ENCODE data around the gene PPP1R10. TPM values are rescaled to one million over a fixed set of nuclear protein-coding genes. Genes with fewer than 3 reads are reported as not detected.

PPP1R10 gene
- total RNA-seq, 1 donor from 2014 or later = 112 TPM

DNA sequence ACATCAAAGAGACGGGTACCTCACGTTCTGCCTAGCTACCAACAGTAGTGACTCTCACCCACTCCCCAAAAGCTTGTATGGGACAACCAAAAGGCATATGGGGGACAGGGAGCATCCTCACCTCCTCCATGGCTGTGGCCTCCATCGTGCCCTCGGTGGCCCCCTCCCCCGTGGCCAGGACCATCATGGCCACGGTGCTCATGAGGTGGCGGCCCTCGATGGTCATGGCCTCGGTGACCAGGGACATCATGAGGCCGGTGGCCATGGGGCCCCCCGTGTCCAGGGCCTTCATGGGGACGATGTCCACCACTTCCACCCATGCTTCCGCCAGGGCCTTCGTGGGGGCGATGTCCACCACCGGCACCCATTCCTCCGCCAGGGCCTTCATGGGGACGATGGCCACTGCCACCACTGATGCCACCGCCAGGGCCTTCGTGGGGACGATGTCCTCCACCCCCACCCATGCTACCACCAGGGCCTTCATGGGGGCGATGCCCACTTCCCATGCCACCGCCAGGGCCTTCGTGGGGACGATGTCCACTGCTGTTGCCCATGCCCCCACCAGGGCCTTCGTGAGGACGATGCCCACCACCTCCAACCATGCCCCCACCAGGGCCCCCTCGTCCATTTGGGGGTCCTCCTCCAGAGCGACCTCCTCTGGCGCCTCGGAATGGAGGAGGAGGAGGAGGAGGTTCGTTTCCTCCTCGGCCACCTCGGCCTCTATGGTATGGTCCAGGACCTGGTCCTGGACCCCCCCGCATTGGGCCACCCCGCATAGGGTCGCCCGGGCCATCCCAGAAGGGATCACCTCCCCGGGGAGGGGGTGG lies 15.0 kb downstream of the PPP1R10 start:
- CTCF ChIA-PET = no interaction called here
- Mint-ChIP-seq H3K4me1 (peaks cover 11% of the 10 kb centered on the region), H3K27me3 (no peaks in the 10 kb centered on the region), H3K36me3 (ENCODE audit: low read depth) (peaks cover 78% of the 10 kb centered on the region), H3K9me3 (no peaks in the 10 kb centered on the region), H3K4me3 (no peak overlapping the region), H3K27ac (no peak overlapping the region)
- no peak for ATAC-seq (ENCODE audit: low read depth)
- no peak for DNase-seq
- POLR2A ChIA-PET = interaction anchor here (0.6 to 6.3 kb wide), 4 partner anchors 12 to 64 kb away, joined by 3 to 75 read pairs (median 4); partner anchors contain the start of genes ABCF1 and MRPS18B
- TF ChIP-seq, protein P1, sequence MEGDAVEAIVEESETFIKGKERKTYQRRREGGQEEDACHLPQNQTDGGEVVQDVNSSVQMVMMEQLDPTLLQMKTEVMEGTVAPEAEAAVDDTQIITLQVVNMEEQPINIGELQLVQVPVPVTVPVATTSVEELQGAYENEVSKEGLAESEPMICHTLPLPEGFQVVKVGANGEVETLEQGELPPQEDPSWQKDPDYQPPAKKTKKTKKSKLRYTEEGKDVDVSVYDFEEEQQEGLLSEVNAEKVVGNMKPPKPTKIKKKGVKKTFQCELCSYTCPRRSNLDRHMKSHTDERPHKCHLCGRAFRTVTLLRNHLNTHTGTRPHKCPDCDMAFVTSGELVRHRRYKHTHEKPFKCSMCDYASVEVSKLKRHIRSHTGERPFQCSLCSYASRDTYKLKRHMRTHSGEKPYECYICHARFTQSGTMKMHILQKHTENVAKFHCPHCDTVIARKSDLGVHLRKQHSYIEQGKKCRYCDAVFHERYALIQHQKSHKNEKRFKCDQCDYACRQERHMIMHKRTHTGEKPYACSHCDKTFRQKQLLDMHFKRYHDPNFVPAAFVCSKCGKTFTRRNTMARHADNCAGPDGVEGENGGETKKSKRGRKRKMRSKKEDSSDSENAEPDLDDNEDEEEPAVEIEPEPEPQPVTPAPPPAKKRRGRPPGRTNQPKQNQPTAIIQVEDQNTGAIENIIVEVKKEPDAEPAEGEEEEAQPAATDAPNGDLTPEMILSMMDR (IDR thresholded peaks at IDR 0.05) = no peak
- intact Hi-C loops (cut with micrococcal nuclease) = no loop called here

DNA sequence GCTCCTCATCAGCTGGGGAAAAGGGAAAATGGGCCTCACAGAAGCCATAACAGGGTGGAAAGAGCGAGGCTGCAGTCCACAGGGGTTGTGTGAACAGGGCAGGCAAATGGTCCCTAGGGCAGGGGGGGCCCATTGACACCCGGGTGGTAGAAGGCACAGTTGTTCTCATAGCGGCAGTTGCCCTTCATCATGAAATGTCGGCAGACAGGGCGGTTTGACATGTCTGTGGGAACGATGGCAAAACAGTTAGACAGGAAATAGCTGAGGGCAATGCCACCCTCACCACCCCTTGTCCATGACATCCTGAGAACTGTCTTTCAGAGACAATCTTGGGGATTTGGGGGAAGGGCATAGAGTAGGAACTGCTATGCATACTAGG lies 15.6 kb downstream of the PPP1R10 start:
- ChIA-PET POLR2A (interaction anchor here (0.6 to 6.3 kb wide), 4 partner anchors 12 to 63 kb away, joined by 3 to 75 read pairs (median 4); partner anchors contain the start of genes ABCF1 and MRPS18B), CTCF (interaction anchor here (1.0 kb wide), 1 partner anchor 129 kb away, joined by 4 read pairs; no protein-coding TSS in a partner anchor)
- DNase-seq (no peak), ATAC-seq (ENCODE audit: low read depth) (no peak)
- Mint-ChIP-seq H3K9me3 (no peaks in the 10 kb centered on the region), H3K36me3 (ENCODE audit: low read depth) (peaks cover 72% of the 10 kb centered on the region), H3K4me3 (no peak overlapping the region), H3K4me1 (peaks cover 9% of the 10 kb centered on the region), H3K27me3 (no peaks in the 10 kb centered on the region), H3K27ac (no peak overlapping the region)
- intact Hi-C loops (cut with micrococcal nuclease) = no loop called here
- TF ChIP-seq, protein P1 (IDR thresholded peaks at IDR 0.05) = no peak

DNA sequence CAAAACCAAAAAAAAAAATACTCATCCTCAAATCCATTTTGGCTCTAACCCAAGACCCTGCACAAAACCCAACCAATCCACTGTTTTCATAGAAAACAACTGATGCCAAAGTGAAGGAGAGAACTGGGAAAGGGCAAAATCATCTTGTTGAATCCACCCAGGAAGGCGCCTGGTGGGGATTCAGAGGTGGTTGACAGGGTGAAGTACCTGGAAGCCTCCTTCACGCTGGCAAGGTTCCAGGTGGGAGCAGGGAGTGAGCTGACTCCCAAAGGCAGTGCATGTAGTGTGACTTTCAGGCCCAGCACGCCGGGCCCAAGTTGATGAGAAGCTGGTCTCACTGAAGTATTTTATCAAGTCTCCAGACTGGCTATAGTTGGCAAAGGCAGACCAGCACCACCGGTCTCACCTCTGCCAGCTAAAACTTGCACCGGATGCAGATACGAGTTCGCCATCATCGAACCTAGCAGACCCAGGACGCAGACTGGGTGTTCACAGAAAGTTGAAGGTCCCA lies 16.5 kb downstream of the PPP1R10 start:
- ATAC-seq (ENCODE audit: low read depth) (no peak), DNase-seq (no peak)
- H3K4me1 Mint-ChIP-seq = peaks cover 9% of the 10 kb centered on the region
- TF ChIP-seq, protein P1 (IDR thresholded peaks at IDR 0.05) = no peak
- no peaks in the 10 kb centered on the region for H3K9me3 Mint-ChIP-seq
- intact Hi-C loops (cut with micrococcal nuclease) = no loop called here
- H3K4me3 Mint-ChIP-seq = no peak overlapping the region
- H3K27ac Mint-ChIP-seq = no peak overlapping the region
- peaks cover 65% of the 10 kb centered on the region for H3K36me3 Mint-ChIP-seq (ENCODE audit: low read depth)
- no peaks in the 10 kb centered on the region for H3K27me3 Mint-ChIP-seq
- CTCF ChIA-PET = interaction anchor here (1.0 to 7.4 kb wide), 3 partner anchors 55 to 130 kb away, joined by 4 to 171 read pairs (median 4); no protein-coding TSS in a partner anchor
- POLR2A ChIA-PET = interaction anchor here (0.5 to 6.3 kb wide), 5 partner anchors 10 to 206 kb away, joined by 3 to 75 read pairs (median 6); partner anchors contain the start of gene ABCF1

DNA sequence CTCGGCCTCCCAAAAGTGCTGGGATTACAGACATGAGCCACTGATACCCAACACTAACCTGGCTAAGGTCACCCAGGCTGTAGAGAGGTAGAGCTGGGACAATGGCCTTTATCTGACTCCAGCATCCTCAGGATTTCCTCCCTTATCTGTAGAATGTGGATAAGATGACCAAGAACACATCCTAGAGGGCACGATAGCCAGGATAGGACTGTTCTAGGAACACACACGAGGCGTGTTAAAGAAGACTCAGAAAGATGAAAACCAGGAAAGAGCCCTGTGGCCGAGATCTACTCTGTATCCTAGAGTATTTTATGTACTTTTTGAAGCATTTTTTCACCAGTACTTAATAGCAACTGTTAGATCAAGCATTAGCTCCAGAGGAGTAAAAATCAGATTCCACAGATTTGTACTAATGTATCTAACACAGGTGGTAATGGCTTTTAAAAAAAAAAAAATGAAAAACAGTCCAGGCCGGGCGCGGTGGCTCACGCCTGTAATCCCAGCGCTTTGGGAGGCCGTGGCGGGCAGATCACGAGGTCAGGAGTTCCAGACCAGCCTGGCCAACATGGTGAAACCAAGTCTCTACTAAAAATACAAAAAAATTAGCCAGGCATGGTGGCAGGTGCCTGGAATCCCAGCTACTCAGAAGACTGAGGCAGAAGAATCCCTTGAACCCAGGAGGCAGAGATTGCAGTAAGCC lies 17.3 kb downstream of the PPP1R10 start:
- TF ChIP-seq, protein P1 (IDR thresholded peaks at IDR 0.05) = no peak
- peaks cover 63% of the 10 kb centered on the region for H3K36me3 Mint-ChIP-seq (ENCODE audit: low read depth)
- H3K27ac Mint-ChIP-seq = no peak overlapping the region
- no peak for ATAC-seq (ENCODE audit: low read depth)
- H3K4me3 Mint-ChIP-seq = no peak overlapping the region
- intact Hi-C loops (cut with micrococcal nuclease) = no loop called here
- no peaks in the 10 kb centered on the region for H3K9me3 Mint-ChIP-seq
- no peaks in the 10 kb centered on the region for H3K27me3 Mint-ChIP-seq
- peaks cover 9% of the 10 kb centered on the region for H3K4me1 Mint-ChIP-seq
- no peak for DNase-seq
- ChIA-PET CTCF (interaction anchor here (1.0 to 7.4 kb wide), 2 partner anchors 55 to 116 kb away, joined by 4 to 171 read pairs; no protein-coding TSS in a partner anchor), POLR2A (interaction anchor here (0.6 to 6.3 kb wide), 7 partner anchors 8 to 108 kb away, joined by 3 to 75 read pairs (median 5); partner anchors contain the start of genes ABCF1 and GNL1)

All from activated B cell treated with CpG ODN at 0.5 μM for 24 hours (primary cell).